Peyer's patch (tissue), 4 donors: ENCODE measurements around the gene ASB10. TPM values are rescaled to one million over a fixed set of nuclear protein-coding genes. Genes with fewer than 3 reads are reported as not detected.
A peak's percentile ranks its signal among the peaks of the same experiment; 100 is the strongest.

Experiments
- DNase-seq, 3 donors: peaks; one replicate each; pipeline ENCODE4 v3.0.0-alpha.2; 2017 to 2019
- H3K27ac ChIP-seq, 4 donors: fragments of 200-600 bp; sonication (generic); one replicate each; pipeline ENCODE4 v1.5.1; 2016 to 2019
- H3K27me3 ChIP-seq, 2 donors: fragments of 200-600 bp; sonication (generic); one replicate each; pipeline ENCODE4 v1.5.1; 2019
- H3K36me3 ChIP-seq, 3 donors: fragments of 200-600 bp; sonication (generic); one replicate each; pipeline ENCODE4 v1.5.1; 2016 to 2019
- H3K4me1 ChIP-seq, 4 donors: fragments of 200-600 bp; sonication (generic); one replicate each; pipeline ENCODE4 v1.5.1; 2016 to 2019
- H3K4me3 ChIP-seq, 4 donors: fragments of 200-600 bp; sonication (generic); 1 replicate in 3 of 4; 2 replicates in 1 of 4; pipeline ENCODE4 v1.5.1; 2016 to 2019; ENCODE audit warnings: mild to moderate bottlenecking in 1 of 4
- H3K9me3 ChIP-seq, 4 donors: fragments of 200-600 bp; sonication (generic); one replicate each; pipeline ENCODE4 v1.5.1; 2016 to 2019; ENCODE audit warnings: mild to moderate bottlenecking in 1 of 4
- CTCF ChIP-seq, 6 experiments: fragments of 450-650 bp in 4 of 6; fragments of 200-600 bp in 2 of 6; sonication (generic) in 1 of 6; IDR thresholded peaks; one replicate each; pipeline ENCODE4 v1.5.1; 2017 to 2019; ENCODE audit warnings: antibody characterized with exemption in 6 of 6, mild to moderate bottlenecking in 3 of 6, moderate library complexity in 1 of 6
- POLR2A ChIP-seq, 2 donors: fragments of 450-650 bp; IDR thresholded peaks; one replicate each; pipeline ENCODE4 v1.5.1; 2017; ENCODE audit warnings: antibody characterized with exemption in 2 of 2, mild to moderate bottlenecking in 2 of 2, moderate library complexity in 2 of 2
- total RNA-seq, 4 donors: library from RNA; depleted of rRNA; stranded (reverse); fragments of >200 nt; gene quantifications; one replicate each; pipeline ENCODE4 v1.1.0, GENCODE V29; 2016

ASB10 gene
- total RNA-seq, 4 donors from 2014 or later: not detected

DNA sequence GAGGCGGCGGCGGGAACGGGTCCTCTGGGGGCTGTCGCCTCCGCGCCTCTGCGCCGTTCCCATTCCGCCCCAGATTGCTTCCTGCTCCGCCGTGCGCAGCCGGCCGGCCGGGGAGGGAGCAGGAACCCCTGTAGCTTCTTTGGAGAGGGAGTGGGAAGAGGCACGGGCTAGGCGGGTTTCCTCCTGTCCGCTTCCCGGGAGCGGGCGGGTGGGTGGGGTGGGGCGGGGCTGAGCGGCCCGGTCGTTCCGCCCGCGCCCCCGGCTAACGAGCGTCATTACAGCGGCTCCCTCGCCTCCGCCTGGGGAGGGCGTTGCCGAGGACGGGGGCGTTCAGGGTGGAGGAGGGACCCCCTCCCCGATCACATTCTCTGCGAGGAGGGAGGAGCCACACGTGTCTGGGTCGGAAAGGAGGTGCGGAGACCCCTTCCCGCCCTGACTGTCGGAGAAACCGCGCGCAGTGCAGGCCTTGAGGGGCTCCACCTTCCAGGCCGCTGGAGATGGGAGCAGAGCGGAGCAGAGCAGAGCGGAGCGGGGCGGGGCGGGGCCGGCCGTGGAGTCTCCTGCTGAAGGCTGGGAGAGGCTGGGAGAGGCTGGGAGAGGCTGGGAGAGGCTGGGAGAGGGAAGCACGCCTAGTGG is 61.1 kb downstream of the ASB10 start:
- Histone ChIP-seq H3K27ac (peak overlapping the region in 1 of 4 donors; percentile 32), H3K4me3 (peak overlapping the region in 2 of 4 donors; percentile 46 to 50), H3K9me3 (no peaks in the 10 kb centered on the region), H3K27me3 (no peaks in the 10 kb centered on the region), H3K36me3 (peaks cover 0 to 62% (median 0%) of the 10 kb centered on the region in 3 donors), H3K4me1 (peaks cover 0 to 28% (median 0%) of the 10 kb centered on the region in 4 donors)
- peak in 1 of 3 donors; percentile 67 for DNase-seq
- TF ChIP-seq CTCF (IDR thresholded peaks at IDR 0.05) (no peak), POLR2A (IDR thresholded peaks at IDR 0.05) (no peak)

Other genes starting within 250 kb of the ASB10 start
- 1 to 10 TPM; 2.4 to 8.5 (median 3.4) TPM for gene KCNH2, start 208.9 kb downstream of the ASB10 start, total RNA-seq
- 10 to 100 TPM in 1 of 4 donors, 1 to 10 TPM in 3; 1.2 to 18.2 (median 5.4) TPM for gene NOS3, start 196.2 kb downstream of the ASB10 start, total RNA-seq
- gene ATG9B, start 162.8 kb downstream of the ASB10 start, total RNA-seq: under 1 TPM in 2 of 4 donors, not detected in 2; 0.27 to 0.28 TPM
- 10 to 100 TPM; 23.1 to 79.7 (median 42.7) TPM for gene ABCB8, start 158.8 kb downstream of the ASB10 start, total RNA-seq
- gene ASIC3, start 138.7 kb downstream of the ASB10 start, total RNA-seq: 10 to 100 TPM in 1 of 4 donors, 1 to 10 TPM in 3; 2.5 to 10.7 (median 5.0) TPM
- 10 to 100 TPM in 3 of 4 donors, 1 to 10 TPM in 1; 6.9 to 15.4 (median 13.8) TPM for gene CDK5, start 129.4 kb downstream of the ASB10 start, total RNA-seq
- gene SLC4A2, start 127.7 kb downstream of the ASB10 start, total RNA-seq: 100 to 1,000 TPM; 101 to 143 (median 121) TPM
- gene FASTK, start 106.4 kb downstream of the ASB10 start, total RNA-seq: 100 to 1,000 TPM in 3 of 4 donors, 10 to 100 TPM in 1; 99.0 to 239 (median 158) TPM
- gene TMUB1, start 103.8 kb downstream of the ASB10 start, total RNA-seq: 100 to 1,000 TPM in 2 of 4 donors, 10 to 100 TPM in 2; 38.0 to 113 (median 100) TPM
- gene AGAP3, start 100.8 kb downstream of the ASB10 start, total RNA-seq: 100 to 1,000 TPM in 2 of 4 donors, 10 to 100 TPM in 2; 91.6 to 123 (median 101) TPM
- not detected for gene GBX1, start 19.6 kb downstream of the ASB10 start, total RNA-seq
- gene H2BK1, start 23.2 kb upstream of the ASB10 start, total RNA-seq: not detected
- gene ABCF2, start 40.0 kb upstream of the ASB10 start, total RNA-seq: 10 to 100 TPM; 20.7 to 29.7 (median 26.4) TPM
- 10 to 100 TPM; 31.4 to 50.2 (median 43.2) TPM for gene CHPF2, start 45.2 kb upstream of the ASB10 start, total RNA-seq
- 10 to 100 TPM in 3 of 4 donors, 1 to 10 TPM in 1; 1.2 to 61.1 (median 18.3) TPM for gene SMARCD3, start 61.4 kb upstream of the ASB10 start, total RNA-seq
- gene NUB1, start 154.6 kb upstream of the ASB10 start, total RNA-seq: 10 to 100 TPM; 66.4 to 90.8 (median 68.2) TPM
- gene WDR86, start 222.8 kb upstream of the ASB10 start, total RNA-seq: 10 to 100 TPM in 1 of 4 donors, 1 to 10 TPM in 2, not detected in 1; 5.9 to 13.2 (median 6.6) TPM